GM12892 (cell line): ENCODE results near the gene LMO4.

ENCODE experiments used
- POLR2A ChIP-seq: IDR thresholded peaks from 2 replicates; pipeline ENCODE4 v1.6.1; 2011; ENCODE audit warnings: low read depth, low read length, control low read depth
- POLR2AphosphoS5 ChIP-seq: IDR thresholded peaks from 2 replicates; pipeline ENCODE4 v1.6.1; 2011; ENCODE audit warnings: low read depth, low read length, control low read depth

DNA sequence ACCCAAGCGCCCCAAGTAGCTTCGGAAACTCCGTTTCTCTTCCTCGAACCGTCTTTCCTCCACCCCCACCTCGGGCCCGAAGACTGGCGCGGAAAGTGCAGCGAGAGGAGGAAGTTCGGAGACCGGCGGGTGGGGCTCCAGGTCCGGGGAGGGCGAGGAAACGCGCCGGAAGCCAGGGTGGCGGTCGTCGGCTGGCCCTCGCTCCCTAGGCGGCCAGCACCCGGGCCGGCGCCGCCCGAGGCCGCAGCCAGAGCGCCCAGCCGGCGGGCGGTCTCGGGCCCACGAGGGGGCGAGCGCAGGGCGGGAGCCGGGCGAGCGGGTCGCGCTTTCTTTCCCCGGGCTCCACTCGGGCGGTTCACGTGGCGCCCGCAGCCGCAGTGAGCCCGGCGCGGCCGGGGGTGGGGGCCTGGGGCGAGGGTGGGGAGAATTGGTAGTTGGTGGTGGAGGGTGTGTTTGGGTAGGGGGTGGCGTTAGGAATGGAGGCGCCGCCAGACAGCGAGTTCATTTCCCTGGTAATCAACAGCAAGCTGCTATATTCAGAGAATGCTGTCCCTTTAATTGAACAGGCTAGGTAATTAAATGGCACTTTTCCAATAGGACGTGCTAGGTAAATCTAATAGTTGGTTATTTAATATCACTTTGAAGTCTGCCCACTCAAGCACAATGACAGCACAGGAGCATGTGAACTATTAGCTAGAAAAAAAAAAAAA lies 6.7 kb downstream of the LMO4 start:
- TF ChIP-seq POLR2AphosphoS5 (no peak), POLR2A (peak; percentile 49; the same call in 1 of the 2 replicates)
